Epithelial cell of esophagus (primary cell): Measurements from ENCODE around the gene RAB4B.
"Not testable (repeated sequence)": the region's sequence is repeated elsewhere in the genome, so short reads cannot be mapped to it uniquely, and the experiment has no call there.

Experiments
- DNase-seq: peaks from one replicate; pipeline ENCODE4 v3.0.0; 2010; ENCODE audit warnings: low read depth
- H3K4me3 ChIP-seq: 2 replicates; pipeline ENCODE4 v1.5.1; 2011; ENCODE audit warnings: mild to moderate bottlenecking, low read length, control low read depth
- TF ChIP-seq, protein P1 (sequence below): IDR thresholded peaks from 2 replicates; pipeline ENCODE4 v1.5.1; 2011; ENCODE audit warnings: low read depth, mild to moderate bottlenecking, low read length, control low read depth, inconsistent platforms; ENCODE audit not compliant: insufficient read depth; ENCODE audit errors: missing control alignments

RAB4B gene

DNA sequence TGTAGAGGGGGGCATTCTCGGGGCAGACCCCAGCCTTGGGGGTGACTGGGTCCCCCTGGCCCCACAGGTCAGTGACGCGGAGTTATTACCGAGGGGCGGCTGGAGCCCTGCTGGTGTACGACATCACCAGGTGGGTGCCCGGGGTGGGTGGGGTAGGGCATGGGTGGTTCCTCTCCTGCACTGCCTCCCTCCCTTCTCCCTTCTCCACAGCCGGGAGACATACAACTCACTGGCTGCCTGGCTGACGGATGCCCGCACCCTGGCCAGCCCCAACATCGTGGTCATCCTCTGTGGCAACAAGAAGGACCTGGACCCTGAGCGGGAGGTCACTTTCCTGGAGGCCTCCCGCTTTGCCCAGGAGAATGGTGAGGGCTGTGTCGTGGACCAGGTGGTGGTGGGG lies 5.7 kb downstream of the RAB4B start:
- no peak for DNase-seq
- TF ChIP-seq, protein P1, sequence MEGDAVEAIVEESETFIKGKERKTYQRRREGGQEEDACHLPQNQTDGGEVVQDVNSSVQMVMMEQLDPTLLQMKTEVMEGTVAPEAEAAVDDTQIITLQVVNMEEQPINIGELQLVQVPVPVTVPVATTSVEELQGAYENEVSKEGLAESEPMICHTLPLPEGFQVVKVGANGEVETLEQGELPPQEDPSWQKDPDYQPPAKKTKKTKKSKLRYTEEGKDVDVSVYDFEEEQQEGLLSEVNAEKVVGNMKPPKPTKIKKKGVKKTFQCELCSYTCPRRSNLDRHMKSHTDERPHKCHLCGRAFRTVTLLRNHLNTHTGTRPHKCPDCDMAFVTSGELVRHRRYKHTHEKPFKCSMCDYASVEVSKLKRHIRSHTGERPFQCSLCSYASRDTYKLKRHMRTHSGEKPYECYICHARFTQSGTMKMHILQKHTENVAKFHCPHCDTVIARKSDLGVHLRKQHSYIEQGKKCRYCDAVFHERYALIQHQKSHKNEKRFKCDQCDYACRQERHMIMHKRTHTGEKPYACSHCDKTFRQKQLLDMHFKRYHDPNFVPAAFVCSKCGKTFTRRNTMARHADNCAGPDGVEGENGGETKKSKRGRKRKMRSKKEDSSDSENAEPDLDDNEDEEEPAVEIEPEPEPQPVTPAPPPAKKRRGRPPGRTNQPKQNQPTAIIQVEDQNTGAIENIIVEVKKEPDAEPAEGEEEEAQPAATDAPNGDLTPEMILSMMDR = no peak
- H3K4me3 ChIP-seq = no peak overlapping the region

DNA sequence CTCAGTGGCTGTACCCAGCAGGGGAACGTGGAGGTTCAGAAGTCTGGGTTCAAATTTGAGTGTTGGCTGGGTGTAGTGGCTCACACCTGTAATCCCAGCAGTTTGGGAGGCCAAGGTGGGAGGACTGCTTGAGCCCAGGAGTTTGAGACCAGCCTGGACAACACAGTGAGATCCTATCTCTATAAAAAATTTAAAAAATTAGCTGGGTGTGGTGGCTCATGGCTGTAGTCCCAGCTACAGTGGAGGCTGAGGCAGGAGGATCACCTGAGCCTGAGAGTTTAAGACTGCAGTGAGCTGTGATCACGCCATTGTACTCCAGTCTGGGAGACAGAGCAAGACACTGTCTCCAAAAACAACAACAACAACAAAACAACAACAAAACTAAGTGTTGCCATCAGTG lies 6.1 kb downstream of the RAB4B start:
- H3K4me3 ChIP-seq, DNase-seq: not testable (repeated sequence)

DNA sequence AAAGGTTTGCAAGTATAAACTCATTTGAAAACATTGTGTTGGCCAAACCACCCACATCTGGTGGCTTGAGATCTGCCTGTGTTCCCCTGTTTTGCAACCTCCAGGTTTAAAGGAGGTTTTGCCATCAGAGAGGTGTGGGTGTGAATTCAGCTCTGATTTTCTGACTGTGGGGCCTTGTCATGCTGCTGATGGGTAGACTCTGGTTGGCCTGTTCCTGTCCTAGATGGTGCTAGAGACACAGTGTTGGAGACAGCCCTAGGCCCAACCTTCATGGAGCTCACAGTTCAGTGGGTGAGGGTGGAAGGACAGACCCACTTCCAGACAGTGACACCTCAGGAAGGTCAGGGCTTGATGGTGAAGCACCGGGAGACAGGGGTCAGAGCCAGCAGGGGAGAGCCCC lies 7.5 kb downstream of the RAB4B start:
- TF ChIP-seq, protein P1 = no peak
- no peak for DNase-seq
- H3K4me3 ChIP-seq = no peak overlapping the region

DNA sequence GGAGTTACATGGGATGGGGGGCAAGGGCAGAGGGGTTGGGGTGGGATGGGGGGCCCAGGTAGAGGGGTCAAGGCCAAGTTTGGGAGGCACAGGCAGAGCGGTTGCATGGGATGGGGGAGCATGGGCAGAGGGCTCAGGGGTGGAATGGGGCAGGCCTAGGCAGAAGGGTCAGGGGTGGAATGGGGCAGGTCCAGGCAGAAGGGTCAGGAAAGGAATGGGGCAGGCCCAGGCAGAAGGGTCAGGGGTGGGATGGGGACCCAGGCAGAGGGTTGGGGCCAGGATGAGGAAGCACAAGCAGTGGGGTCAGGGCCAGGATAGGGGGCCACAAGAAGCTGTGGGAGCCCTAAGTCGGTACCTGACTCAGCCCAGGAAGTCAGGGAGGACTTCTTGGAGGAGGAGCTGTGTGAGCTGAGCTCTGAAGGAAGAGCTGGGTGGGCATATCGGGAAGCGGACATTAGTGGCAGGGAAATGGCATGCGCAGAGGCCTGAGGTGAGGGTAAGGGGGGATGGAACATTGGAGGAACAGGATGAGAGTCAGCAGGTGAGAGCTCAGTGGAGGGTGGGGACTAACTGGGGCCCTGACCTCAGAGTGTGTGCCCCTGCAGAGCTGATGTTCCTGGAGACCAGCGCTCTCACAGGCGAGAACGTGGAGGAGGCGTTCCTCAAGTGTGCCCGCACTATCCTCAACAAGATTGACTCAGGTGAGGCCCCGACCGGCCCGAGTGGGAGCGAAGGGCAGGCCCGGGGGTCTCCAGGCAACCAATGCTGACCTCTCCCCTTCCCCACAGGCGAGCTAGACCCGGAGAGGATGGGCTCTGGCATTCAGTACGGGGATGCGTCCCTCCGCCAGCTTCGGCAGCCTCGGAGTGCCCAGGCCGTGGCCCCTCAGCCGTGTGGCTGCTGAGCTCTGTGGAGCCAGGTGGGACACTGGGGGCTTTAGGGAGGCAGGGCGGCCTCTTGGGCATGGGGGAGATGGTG lies 8.3 kb downstream of the RAB4B start:
- DNase-seq = no peak
- no peak overlapping the region for H3K4me3 ChIP-seq
- TF ChIP-seq, protein P1 = no peak

DNA sequence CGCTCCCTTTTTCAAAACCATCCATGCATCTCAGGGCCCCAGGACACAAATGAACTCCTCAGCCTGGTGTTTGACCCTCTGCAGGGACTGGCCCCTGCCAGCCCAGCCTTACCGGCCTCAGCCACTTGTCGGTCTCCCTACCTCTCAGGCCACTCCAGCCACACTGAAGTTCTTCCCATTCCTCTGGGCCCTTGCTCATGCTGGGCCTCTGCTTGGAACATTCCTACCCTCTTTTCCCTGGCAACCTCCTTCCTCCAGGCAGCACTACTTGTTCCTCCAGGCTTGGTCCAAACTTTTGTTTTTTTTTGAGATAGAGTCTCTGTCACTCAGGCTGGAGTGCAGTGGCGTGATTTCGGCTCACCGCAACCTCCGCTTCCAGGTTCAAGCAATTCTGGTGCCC lies 13.3 kb downstream of the RAB4B start:
- no peak overlapping the region for H3K4me3 ChIP-seq
- DNase-seq = no peak
- TF ChIP-seq, protein P1 = no peak

DNA sequence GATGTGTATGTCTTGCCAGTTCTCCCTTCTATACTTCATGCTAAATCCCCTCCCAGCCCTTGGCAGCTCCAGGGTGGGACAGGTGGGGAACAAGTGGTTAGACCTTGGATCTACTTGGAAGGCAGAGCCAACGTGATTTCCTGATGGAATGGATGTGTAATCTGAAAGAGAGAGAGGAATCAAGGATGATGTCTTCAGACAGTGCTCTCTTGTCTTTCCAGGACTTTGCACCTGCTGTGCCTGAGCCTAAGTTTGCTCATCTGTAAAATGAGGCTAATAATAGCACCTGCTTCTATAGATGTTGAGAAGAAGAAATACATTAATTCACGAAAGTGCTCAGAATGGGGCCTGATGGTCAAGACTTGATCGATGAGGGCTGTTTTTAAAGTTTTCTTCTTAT lies 13.9 kb downstream of the RAB4B start:
- TF ChIP-seq, protein P1 = no peak
- no peak overlapping the region for H3K4me3 ChIP-seq
- DNase-seq = no peak

DNA sequence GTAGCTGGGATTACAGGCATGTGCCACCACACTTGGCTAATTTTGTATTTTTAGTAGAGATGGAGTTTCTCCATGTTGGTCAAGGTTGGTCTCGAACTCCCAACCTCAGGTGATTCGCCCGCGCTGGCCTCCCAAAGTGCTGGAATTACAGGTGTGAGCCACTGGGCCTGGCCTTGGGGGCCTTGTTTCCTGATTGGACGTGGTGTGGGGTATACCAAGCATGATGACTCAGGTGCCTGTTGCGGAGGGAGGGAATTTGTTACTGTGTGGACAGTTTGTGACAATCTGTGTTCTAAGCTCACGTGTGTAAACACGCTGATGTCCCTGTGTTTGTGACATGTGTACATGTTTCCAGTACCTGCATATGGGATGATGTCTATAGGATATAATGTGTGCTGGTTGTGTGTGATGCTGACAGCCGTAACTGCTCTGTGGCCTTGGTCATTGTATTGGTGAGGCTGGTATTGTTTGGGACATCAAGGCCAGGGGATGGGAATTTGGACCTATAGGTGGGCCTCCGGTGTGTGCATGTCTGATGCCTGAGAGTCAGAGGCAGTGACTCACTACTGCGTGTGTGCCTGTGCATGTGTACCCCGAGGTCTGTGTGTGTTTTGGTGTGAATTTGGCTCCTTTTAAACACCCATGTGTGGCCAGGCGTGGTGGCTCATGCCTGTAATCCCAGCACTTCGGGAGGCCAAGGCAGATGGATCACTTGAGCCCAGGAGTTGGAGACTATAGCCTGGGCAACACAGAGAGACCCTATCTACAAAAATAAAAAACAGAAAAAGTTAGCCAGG lies 19.3 kb downstream of the RAB4B start:
- TF ChIP-seq, protein P1 = no peak
- no peak for DNase-seq
- no peak overlapping the region for H3K4me3 ChIP-seq
